NCI-H446 (cell line): ENCODE results near the gene UCP3.

Source experiments
- DNase-seq, 2 experiments: peaks; one replicate each; lab custom pipeline; 2025; lab: John Stamatoyannopoulos, UW

The UCP3 gene

GRCh38 chr11:73951797-73952196 is 57.1 kb downstream of the UCP3 start:
- no peak for DNase-seq

GRCh38 chr11:73950869-73951710 is 57.8 kb downstream of the UCP3 start, which contains the start of gene DNAJB13:
Gene DNAJB13 (plus strand): TSS chr11:73951026. CDS start chr11:73951070, 44 bp downstream.
- peak; percentile 34 to 45 for DNase-seq
